HG03469 (cell line): ENCODE results near the gene AKAP13.
A peak's percentile ranks its signal among the peaks of the same experiment; 100 is the strongest.
"Not testable (repeated sequence)": the region's sequence is repeated elsewhere in the genome, so short reads cannot be mapped to it uniquely, and the experiment has no call there.

Experiments used
- ATAC-seq: cut with Tn5 transposase; IDR thresholded peaks from one replicate; pipeline ENCODE4 v1.9.1; 2021; ENCODE audit warnings: mild to moderate bottlenecking, moderate library complexity, moderate number of reproducible peaks; ENCODE audit not compliant: unreplicated experiment

AKAP13 gene

GRCh38 chr15:85349062-85349461 lies 31.3 kb upstream of the AKAP13 start:
- not testable (repeated sequence) for ATAC-seq

GRCh38 chr15:85350395-85350794 lies 30.0 kb upstream of the AKAP13 start:
- no peak for ATAC-seq

GRCh38 chr15:85351501-85351900 lies 28.9 kb upstream of the AKAP13 start:
- ATAC-seq: not testable (repeated sequence)

GRCh38 chr15:85351965-85352364 lies 28.4 kb upstream of the AKAP13 start:
- ATAC-seq: no peak

GRCh38 chr15:85353516-85353915 lies 26.9 kb upstream of the AKAP13 start:
- no peak for ATAC-seq

GRCh38 chr15:85354461-85354860 lies 25.9 kb upstream of the AKAP13 start:
- ATAC-seq: no peak

- no peak for ATAC-seq
These were observed 25.5 kb upstream of the AKAP13 start for GRCh38 chr15:85354948-85355347.

- ATAC-seq: no peak
These were observed 24.1 kb upstream of the AKAP13 start for GRCh38 chr15:85356276-85356675.

- ATAC-seq: peak; percentile 61
These were observed 19.1 kb upstream of the AKAP13 start for GRCh38 chr15:85361323-85361722.

GRCh38 chr15:85362436-85363081 lies 17.8 kb upstream of the AKAP13 start:
- no peak for ATAC-seq

- ATAC-seq: no peak
These were observed 14.4 kb upstream of the AKAP13 start for GRCh38 chr15:85365980-85366379.

GRCh38 chr15:85367741-85368140 lies 12.7 kb upstream of the AKAP13 start:
- no peak for ATAC-seq

GRCh38 chr15:85374831-85375230 lies 5.6 kb upstream of the AKAP13 start:
- no peak for ATAC-seq

- ATAC-seq: no peak
These were observed 3.1 kb upstream of the AKAP13 start for GRCh38 chr15:85377269-85377668.

GRCh38 chr15:85377986-85378385 lies 2.4 kb upstream of the AKAP13 start:
- no peak for ATAC-seq

- no peak for ATAC-seq
These were observed 836 bp upstream of the AKAP13 start for GRCh38 chr15:85379403-85380131.

GRCh38 chr15:85380812-85381642 lies 624 bp downstream of the AKAP13 start:
- peak; percentile 10 for ATAC-seq

- no peak for ATAC-seq
These were observed 1.7 kb downstream of the AKAP13 start for GRCh38 chr15:85381850-85382751.

GRCh38 chr15:85382942-85383341 lies 2.5 kb downstream of the AKAP13 start:
- ATAC-seq: no peak

- ATAC-seq: no peak
These were observed 3.2 kb downstream of the AKAP13 start for GRCh38 chr15:85383470-85384148.
